ENCODE results near the gene PCP4. TPM values are rescaled to one million over a fixed set of nuclear protein-coding genes. Genes with fewer than 3 reads are reported as not detected.
A peak's percentile ranks its signal among the peaks of the same experiment; 100 is the strongest.
"Not testable (repeated sequence)": the region's sequence is repeated elsewhere in the genome, so short reads cannot be mapped to it uniquely, and the experiment has no call there.

PCP4 gene
- polyA plus RNA-seq, 3 donors, result 11.3 to 13.7 (median 12.6) TPM

DNA sequence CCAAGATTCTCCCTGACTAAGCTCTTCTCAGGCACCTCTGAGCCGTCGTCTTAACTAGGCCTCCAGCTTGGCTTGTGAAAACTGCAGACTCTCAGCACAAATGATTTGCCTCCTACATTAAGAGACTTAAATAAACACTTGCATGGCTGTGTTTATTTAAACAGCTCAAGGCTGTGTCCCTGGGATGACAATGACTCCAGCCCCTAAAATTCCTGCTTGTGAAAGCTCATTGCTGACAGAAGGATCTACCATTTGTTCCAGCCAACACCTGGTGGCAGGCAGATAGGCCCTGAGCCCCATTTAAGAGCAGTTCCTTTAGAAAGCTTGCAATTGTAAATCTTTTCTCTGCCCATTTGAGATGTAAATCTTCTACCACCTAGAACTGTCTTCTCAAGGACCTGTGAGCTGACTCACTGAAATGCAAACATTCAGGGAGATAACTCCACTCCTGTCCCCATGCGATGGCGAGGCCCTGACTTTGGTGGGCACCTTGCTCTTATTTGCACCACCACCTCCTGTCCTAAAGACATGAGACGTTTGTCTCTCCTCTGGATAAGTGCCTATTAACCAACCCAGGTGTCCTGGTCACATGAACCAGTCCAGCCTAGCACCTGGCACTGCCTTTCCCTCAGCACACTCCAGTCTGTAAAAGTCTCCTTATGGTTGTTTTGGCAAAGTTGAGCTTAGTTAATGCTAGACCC is 15.1 kb upstream of the PCP4 start:
- DNase-seq (ENCODE audit: extremely low read depth in 1 of 11, low read depth in 9 of 11, low spot score in 4 of 11), result no peak

- DNase-seq (ENCODE audit: extremely low read depth in 1 of 11, low read depth in 9 of 11, low spot score in 4 of 11), result no peak
Observed at GRCh38 chr21:39852726-39853500, 14.3 kb upstream of the PCP4 start.

GRCh38 chr21:39854572-39854971 is 12.7 kb upstream of the PCP4 start:
- no peak for DNase-seq (ENCODE audit: extremely low read depth in 1 of 11, low read depth in 9 of 11, low spot score in 4 of 11)

- no peak for DNase-seq (ENCODE audit: extremely low read depth in 1 of 11, low read depth in 9 of 11, low spot score in 4 of 11)
Observed at GRCh38 chr21:39855595-39855994, 11.6 kb upstream of the PCP4 start.

DNA sequence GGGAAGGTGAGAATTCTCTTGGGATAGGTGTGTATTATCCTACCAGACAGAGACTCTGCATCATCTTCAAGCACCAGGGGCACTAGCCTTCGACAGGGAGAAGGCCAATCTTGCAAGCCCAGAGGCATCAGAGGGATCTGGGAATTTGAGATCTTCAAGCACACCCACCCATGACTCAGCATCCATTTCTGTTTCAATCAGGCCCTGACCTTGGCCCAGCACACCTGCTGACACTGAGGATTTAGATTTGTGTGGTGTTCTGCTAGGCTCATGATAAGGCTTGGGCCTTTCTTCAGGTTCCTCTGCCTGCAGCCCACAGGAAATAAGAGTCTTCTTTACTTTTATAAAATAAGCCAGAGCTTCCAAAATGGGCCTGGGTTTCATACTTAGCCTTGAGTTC is 6.6 kb upstream of the PCP4 start:
- no peak for DNase-seq (ENCODE audit: extremely low read depth in 1 of 11, low read depth in 9 of 11, low spot score in 4 of 11)

- DNase-seq (ENCODE audit: extremely low read depth in 1 of 11, low read depth in 9 of 11, low spot score in 4 of 11), result peak in 1 of 11 donors; percentile 13
Observed at GRCh38 chr21:39863111-39863510, 4.1 kb upstream of the PCP4 start.

GRCh38 chr21:39866093-39866492 is 1.1 kb upstream of the PCP4 start:
- no peak for DNase-seq (ENCODE audit: extremely low read depth in 1 of 11, low read depth in 9 of 11, low spot score in 4 of 11)

GRCh38 chr21:39869141-39869818 is 2.0 kb downstream of the PCP4 start:
- no peak for DNase-seq (ENCODE audit: extremely low read depth in 1 of 11, low read depth in 9 of 11, low spot score in 4 of 11)

DNA sequence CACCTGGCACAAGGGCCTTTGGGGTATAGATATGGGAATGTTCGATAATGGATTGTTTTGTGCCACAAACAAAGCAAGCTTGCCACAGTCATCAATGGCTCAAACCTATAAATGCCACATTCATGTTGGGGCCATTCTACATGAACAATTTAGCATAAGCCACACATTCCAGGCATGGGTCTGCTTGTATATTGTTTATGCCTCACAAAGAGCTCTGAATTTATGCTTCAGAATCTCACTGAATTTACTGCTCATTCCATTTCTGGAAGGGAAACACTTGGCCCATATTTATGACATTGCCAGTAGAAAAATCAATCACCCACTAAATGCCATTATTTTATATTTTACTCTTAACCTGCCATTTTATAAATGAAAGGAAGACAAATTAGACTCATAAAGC is 6.4 kb downstream of the PCP4 start:
- no peak for DNase-seq (ENCODE audit: extremely low read depth in 1 of 11, low read depth in 9 of 11, low spot score in 4 of 11)

- no peak for DNase-seq (ENCODE audit: extremely low read depth in 1 of 11, low read depth in 9 of 11, low spot score in 4 of 11)
Observed at GRCh38 chr21:39874206-39874605, 7.0 kb downstream of the PCP4 start.

DNA sequence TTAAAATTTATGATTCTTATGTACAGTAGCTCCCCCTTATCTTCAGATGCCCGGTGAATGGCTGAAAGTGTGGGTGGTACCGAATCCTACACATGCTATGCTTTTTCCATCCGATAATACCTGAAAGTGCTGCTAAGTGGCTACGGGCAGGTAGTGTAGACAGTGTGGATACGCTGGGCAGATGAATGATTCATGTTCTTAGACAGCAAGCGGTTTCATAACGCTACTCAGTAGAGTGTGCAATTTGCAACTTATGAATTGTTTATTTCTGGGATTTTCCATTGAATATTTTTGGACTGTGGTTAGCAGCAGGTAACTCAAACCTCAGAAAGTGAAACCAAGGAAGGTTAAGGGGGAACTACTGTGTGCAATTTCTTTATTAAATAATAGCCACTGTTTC is 7.5 kb downstream of the PCP4 start:
- DNase-seq (ENCODE audit: extremely low read depth in 1 of 11, low read depth in 9 of 11, low spot score in 4 of 11), result no peak

DNA sequence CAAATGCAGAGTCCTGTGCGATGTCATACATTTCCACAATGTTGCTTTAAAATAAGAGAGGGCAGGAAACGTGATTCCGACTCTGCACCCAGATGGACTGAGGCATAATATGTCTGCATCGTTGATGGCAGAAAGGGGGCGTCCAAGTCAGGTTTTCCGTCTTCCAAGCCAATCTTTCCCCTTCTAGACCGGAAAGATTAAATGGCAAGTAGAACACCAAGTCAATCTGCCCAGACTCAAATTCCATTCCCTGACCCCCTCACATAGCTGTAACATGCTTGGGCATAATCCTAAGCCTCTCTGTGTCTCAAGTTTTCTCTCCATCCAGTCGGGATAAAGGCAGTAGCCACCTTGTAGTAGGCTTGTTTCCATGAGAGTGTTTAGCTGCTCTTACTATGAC is 14.4 kb downstream of the PCP4 start:
- DNase-seq (ENCODE audit: extremely low read depth in 1 of 11, low read depth in 9 of 11, low spot score in 4 of 11), result no peak

DNA sequence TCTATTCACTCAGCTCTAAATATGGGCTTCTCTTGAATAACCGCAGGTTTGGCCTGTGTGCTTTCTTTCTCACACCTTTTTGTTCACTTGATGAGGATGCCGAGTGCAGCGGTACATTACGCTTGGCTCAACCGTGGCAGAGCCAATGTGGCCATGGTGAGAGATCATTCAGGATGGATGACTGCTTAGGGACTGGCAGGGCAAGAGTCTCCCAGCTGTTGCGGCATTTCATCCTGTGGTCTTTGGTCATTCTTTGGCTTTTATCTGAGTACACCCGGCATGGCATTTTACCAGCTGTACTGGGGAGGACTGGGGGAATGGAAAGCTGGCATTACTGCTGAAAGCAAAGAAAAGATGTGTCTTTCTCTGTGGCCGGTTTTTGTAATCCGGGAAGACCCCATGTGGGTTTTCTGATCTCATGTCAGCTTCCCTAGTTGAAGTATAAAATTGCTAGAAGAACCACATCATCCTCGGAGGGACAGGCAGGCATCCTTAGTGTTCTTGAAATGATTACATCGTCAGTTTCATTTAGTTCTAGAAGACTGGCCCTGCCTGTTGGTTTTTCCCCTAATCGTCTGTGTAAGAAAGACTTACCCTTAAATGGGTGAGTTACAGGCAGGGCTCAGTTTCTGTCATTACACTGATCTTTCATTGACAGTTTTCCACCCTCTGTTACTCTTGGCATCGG is 15.1 kb downstream of the PCP4 start:
- no peak for DNase-seq (ENCODE audit: extremely low read depth in 1 of 11, low read depth in 9 of 11, low spot score in 4 of 11)

GRCh38 chr21:39882839-39883195 is 15.6 kb downstream of the PCP4 start:
- DNase-seq (ENCODE audit: extremely low read depth in 1 of 11, low read depth in 9 of 11, low spot score in 4 of 11), result no peak

DNA sequence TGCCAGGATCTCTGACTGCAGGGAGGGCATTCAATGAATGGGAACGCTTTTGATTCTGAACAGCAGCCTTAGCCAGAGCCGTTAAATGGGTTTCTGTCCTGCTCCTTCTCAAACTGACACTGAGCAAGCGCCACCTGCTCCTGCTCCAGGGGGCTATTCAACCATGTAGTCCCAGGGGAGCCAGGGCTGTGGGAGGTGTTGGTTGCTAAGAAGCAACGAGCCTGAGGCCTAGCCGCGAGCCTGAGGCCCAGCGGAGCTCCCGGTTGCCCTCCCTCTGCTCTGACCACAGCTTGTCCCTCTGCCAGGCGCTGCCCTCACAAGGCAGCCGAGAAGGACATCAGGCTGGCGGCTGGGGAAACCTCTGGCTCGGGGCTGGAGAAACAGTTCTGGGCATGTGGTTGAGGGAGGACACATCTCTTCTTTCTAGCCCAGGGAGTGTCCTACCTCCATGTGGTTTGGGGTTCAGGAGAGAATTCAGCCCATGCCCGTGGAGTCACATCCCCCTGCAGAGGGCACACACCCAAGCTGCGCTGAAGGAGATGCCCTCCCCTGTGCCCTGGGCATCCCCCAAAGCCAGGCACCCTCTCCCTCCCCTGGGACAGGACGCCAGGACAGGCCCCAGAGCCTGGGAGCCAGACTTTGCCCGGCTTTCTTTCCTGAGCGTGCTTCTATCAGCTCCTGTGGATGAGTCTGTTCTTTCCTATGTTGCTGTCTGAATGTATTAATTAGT is 18.0 kb downstream of the PCP4 start:
- DNase-seq (ENCODE audit: extremely low read depth in 1 of 11, low read depth in 9 of 11, low spot score in 4 of 11), result peak in 8 of 11 donors; percentile 26 to 65 (median 45)

DNA sequence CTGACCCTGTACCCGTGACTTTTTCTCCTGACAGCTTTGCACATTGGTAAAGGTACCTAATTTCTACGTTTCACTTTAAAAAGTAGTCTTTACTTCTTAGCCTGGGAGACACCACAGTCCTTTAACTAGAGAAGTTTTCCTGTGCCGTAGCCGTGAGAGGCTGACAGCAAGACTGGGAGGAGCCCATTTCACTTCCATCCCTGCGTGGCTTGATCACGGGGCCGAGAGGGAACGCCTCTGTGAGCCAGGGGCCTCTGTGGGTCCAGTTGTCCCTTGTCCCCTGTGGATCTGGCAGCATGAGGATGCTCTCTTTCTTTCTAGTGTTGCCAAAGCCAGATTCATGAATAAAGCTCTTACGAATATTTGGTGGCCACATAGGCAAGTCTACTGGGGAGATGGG is 21.6 kb downstream of the PCP4 start:
- no peak for DNase-seq (ENCODE audit: extremely low read depth in 1 of 11, low read depth in 9 of 11, low spot score in 4 of 11)

DNA sequence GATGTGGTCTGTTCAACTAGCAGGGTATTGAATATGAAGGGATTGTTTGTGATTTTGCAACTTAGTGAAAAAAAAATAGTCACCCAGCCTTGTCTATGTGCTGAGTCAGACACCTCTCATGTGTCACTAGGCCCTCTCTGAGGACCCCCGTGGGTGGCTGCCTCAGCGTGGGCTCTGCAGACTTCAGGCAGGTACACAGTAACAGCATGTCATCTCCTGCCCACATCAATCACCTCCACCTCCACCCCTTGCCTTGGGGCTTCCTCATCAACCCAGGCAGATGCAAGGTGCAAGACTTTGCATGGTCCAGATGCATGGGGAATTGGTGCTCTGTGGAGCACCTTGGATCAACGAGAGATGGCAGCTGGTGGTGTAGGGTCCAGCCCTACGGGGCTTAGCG is 23.9 kb downstream of the PCP4 start:
- no peak for DNase-seq (ENCODE audit: extremely low read depth in 1 of 11, low read depth in 9 of 11, low spot score in 4 of 11)

DNA sequence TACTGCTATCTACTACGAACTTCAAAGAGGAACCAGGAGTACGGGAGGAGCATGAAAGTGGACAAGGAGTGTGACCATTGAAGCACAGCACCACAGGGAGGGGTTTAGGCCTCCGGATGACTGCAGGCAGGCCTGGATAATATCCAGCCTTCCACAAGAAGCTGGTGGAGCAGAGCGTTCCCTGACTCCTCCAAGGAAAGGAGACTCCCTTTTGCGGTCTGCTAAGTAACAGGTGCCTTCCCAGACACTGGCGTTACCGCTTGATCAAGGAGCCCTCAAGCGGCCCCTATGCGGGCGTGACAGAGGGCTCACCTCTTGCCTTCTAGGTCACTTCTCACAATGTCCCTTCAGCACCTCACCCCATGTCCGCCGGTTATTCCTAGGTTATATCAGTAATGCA is 24.6 kb downstream of the PCP4 start:
- not testable (repeated sequence) for DNase-seq (ENCODE audit: extremely low read depth in 1 of 11, low read depth in 9 of 11, low spot score in 4 of 11)

- no peak for DNase-seq (ENCODE audit: extremely low read depth in 1 of 11, low read depth in 9 of 11, low spot score in 4 of 11)
Observed at GRCh38 chr21:39900491-39900890, 33.3 kb downstream of the PCP4 start.

Data from renal cortex interstitium (tissue), 11 donors.